ENCODE results near the gene ETV5.

- TF ChIP-seq CTCF (IDR thresholded peaks at IDR 0.05; ENCODE audit: low read depth, low read length, missing input control) = no peak
- no peak for TF ChIP-seq RAD21 (IDR thresholded peaks at IDR 0.05)
- TF ChIP-seq YY1 (IDR thresholded peaks at IDR 0.05) = no peak
- TF ChIP-seq MAX (IDR thresholded peaks at IDR 0.05) = no peak
- TF ChIP-seq JUND (IDR thresholded peaks at IDR 0.05) = no peak
Observed at GRCh38 chr3:186094271-186094670, 14.6 kb downstream of the ETV5 start.
